NCI-H524 treated with DMSO at 0.1 percent for 48 hours (cell line): ENCODE data around the gene PLBD2.
"Not testable (repeated sequence)": the region's sequence is repeated elsewhere in the genome, so short reads cannot be mapped to it uniquely, and the experiment has no call there.

Experiments used
- DNase-seq: peaks from one replicate; lab custom pipeline; 2025; lab: John Stamatoyannopoulos, UW

PLBD2 gene

DNA sequence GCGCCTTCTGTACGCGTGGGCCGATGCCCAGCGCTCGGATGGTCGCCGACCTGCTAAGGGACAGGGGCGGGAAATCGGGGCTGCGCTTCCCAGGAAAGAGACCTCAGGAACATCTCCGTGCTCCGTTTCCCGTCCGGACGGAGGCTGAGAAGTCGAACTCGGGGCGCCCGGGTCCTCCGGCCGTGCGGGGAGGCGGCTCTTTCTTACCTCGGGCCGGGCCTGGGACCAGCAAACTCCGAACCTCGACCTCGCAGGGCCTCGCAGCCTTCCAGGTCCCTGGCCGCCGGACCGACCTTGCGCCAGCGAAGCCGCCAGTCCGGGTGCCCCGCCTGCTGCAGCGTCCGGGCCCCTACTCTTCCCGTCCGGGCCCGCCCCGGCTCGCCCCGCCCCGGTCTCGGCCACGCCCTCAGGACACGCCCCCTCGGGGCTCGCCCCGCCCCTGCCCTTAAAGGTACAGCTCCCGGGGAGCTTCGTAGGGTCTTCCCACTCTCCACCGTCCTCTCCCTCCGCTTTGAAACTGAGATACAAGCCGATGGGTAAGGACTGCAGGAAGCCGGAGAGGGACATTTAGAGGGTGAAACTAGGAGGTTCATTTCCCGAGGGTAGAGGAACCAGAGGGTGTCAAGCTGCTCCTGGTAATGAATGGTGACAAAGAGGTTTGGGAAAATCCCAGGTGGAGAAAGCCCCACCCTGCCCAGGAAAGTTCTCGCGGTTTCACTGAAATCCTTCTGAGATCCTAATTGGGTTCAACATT lies 23.4 kb upstream of the PLBD2 start, which contains the start of gene SLC8B1:
SLC8B1 (minus strand) TSS at position 324 of the 754 bp plus-strand sequence. CDS start 2,231 bp downstream, outside the sequence.
- no peak for DNase-seq

DNA sequence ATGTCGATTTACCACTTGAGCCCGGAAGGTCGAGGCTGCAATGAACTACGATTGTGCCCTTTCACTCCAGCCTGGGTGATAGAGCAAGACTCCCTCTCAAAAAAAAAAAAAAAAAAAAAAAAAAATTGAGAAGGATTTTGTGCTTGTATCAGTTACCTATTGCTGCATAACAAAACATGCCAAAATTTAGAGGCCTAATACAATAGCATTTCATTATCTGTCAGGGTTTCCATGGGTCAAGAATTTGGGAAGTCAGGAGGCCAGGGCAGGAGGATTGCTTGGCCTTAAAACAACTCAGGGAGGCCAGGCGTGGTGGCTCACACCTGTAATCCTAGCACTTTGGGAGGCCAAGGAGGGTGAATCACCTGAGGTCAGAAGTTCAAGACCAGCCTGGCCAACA lies 18.8 kb upstream of the PLBD2 start:
- DNase-seq, result no peak

DNA sequence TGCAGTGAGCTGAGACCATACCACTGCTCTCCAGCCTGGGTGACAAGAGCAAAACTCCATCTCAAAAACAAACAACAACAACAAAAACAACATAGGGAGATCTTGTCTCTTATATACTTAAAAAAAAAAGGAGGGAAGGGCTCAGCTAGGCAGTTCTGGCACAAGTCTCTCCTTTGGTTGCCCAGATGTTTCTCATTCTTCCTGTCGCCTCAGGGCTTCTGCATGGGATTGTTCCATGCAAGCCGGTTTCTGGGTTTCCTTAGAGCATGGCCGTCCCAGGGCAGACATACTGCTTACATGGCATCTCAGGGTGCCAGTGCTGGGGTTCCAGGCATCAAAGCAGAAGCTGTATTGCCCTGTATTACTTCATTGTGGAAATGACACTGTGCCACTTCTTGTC lies 18.3 kb upstream of the PLBD2 start:
- no peak for DNase-seq

DNA sequence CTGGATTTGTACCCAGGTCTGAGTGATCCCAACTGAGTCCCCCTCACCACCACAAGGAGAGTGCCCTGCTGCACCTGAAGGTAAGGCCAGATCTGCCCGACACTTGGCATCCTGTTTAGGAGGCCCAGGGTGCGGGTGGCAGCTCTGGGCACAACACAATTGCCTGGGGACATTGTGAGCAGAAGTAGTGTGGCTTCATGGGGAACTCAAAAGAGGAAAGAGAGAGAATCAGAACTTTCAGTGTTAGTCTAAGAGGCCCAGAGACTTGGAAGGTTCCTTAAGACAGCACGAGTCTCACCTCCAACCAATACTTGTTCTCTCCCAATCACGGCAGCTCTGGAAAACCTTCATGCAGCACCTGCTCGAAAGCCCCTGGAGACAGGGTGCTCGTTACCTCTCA lies 16.9 kb upstream of the PLBD2 start:
- no peak for DNase-seq

DNA sequence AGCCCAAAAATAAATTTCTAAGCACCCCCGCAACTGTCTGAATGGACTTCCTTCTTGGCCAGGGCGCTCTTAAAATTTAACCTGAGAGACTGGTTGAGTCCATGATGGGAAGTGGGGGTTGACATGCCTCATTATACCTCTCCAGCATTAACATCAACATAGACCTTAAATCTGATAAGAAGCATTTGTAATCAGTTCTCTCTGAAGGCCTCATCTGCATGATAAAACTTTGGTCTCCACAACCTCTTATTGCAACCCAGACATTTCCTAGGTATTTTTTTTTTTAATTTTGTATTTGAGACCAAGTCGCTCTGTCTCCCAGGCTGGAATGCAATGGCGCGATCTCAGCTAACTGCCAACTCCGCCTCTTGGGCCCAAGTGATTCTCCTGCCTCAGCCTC lies 13.1 kb upstream of the PLBD2 start:
- no peak for DNase-seq

DNA sequence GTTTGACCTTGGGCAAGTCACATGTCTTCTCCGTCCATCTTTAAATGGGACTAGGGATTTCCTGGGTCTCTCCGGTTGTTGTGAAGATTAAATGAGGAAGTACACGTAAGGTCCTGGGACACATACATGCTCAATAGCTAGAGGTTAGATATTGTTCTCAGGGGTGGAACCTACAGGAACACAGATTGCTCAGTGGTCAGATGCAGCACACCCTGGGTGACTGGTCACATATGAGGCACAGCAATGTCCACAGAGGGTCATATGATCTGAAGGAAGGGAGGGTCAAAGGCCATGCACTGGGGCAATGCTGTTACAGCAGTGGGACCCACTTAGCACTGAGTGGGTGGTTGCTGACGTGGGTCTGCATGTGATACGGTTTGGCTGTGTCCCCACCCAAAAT lies 12.0 kb upstream of the PLBD2 start:
- DNase-seq, result no peak

DNA sequence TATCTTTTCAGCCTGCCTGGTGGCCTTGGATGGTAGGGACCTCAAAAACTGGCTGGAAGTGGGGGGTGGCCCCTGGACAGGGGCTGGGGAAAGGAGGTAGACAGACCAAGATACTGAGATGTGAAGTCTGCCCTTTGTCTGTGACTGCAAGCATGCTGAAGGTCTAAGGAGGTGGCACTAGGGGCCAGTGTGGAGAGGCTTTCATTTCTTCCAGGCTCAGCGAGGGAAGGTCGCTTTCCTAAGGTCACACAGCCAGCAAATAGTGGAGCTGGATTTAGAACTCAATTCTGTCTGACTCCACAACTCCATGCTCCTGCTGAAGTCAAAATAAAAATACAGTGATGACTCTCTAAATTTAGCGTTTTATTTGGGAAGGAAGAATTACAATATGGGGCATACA lies 11.3 kb upstream of the PLBD2 start:
- no peak for DNase-seq

DNA sequence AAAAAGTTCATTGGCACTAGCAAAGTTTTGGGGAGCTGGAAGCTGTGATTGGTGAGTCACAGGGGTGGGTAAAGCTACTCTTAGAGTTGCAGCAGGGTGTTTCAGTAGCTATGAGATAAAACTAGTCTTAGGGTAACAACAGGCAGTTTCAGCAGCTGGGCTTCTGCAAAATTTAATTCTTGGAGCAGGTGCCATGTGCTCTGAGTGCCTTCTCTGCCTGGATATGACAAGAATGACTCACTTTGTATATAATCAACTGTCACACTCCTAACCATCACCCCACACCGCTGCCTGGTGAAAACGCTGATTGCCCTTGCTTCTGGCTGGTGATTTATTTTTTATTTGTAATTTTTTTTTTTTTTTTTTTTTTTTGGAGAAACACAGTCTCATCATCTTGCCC lies 10.5 kb upstream of the PLBD2 start:
- no peak for DNase-seq

DNA sequence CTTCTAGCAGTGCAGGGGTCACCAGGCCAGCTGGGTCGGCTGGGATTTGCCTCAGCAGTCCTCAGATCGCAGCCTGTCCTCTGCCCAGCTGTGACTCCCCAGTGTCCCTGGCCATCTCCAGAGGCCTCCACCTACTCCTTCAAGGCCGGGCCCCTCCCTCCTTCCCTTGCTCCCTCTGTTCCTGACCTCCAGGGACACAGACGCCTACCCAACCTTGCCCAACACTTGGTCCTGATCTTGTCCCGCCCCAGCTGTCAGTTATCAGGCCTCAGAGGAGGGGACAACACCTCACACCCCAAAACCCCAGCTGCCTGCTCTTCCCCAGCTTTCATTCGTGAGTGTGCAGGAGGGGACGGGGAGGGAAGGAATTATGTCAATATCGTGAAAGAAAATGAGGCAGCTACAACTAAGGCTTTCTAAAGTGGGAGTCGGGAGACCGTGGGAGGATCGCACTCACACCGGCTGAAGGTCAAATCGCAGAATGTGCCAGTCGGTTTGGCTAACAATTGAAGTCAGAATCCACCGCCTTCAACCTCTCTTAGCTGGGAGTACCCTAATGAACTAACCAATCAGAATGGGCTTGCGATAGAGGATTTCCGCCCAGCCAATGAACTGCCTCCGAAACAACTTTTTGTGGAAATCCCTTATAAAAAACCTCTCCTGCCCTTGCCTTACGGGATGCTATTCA lies 9.4 kb upstream of the PLBD2 start:
- no peak for DNase-seq

DNA sequence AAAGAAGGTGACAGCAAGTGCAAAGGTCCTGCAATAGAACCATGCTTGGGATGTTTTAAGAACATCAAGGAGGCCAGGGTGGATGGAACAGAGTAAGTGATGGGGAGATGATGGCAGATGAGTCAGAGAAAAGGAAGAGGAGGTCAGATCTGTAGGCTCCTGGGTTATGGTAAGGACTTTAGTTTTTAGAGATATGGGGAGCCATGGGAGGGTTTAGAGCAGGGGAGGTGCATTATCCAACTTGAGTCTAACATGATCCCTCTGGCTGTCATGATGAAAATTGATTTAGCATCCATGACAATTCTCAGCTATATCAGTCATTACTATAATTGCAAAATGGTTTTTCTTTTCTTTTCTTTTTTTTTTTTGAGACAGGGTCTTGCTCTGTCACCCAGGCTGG lies 7.3 kb upstream of the PLBD2 start:
- no peak for DNase-seq

DNA sequence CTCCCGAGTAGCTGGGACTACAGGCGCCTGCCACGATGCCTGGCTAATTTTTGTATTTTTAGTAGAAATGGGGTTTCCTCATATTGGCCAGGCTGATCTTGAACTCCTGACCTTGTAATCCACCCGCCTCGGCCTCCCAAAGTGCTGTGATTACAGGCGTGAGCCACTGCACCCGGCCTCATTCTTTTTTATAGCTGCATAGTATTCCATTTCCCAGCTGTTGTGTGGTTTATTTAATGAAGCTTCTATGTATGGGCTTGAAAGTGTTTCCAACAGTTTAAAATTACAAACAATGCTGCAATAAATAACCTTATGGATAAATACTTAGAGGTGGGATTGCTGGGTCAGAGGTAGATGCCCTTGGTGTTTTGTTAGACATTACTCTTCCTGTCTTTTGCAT lies 4.2 kb upstream of the PLBD2 start:
- not testable (repeated sequence) for DNase-seq

DNA sequence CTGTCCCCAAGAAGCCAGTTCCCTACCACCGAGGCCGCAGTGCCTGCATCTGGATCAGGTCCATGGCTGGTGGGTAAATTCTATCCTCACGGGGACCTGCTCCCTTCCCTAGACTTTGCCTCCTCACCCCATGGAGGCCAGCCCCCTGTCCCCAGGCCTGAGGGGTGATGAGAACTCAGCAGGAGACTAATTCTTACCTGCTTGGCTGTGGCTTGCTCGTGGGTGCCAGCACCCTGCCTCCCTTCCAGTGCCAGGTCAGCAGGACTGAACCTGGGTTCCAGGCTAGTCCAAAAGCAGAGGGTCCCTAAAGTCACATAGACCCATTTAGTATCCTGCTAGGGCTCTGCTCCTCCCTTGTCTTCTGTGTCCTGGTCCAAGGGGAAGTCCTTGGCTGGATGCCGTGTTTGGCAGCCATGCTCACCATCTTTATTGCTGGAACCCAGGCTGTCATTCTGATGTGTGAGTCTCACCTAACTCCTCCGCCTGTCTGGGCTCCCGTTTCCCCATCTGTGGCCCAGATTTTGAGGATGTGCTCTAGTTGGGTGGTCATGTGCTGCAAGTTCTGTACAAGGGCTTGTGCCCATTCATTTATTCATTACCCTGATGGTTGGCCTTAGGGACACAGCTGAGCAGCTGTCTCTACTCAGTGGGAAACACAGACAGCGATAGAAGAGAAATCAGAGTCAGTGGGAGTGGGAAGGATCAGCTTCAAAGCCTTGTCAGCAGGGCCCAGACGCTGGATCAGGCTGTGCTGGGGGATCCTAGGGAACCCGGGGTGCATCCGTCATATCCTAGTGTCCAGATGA lies 949 bp downstream of the PLBD2 start:
- no peak for DNase-seq

DNA sequence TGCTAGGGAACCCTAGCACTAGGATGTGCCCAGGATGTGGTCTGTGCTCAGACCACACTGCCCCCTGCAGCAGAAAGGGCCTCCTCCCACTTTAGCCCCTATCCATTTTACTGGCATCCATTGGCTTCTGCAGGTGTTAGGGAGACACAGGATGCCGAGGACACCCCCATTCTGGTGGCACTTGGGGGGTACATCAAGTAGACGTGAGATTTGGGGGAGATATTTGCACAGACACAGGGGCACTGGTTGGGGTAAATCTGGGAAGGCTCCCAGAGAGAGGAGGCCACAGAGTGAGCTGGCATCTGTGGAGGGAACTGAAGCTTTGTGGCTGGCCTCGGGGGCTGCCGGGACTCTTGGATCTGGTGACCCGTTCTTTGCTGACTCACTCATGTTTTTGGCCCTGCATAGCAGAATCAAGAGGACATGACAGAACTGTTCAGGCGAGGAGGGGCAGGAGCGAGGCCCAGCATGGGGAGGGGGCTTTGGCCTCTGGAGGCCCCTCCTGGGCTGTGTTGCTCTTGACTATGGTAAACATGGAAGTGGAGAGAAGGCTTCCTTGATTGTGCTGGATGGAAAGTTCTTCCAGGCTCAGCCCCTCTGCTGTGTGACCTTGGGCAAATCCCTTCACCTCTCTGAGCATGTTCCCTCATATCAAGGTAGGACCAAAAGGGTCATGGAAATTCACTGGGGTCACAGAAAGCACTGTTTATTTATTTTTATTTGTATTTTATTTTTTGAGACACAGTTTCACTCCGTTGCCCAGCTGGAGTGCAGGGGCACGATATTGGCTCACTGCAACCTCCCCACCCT lies 1.8 kb downstream of the PLBD2 start:
- DNase-seq, result no peak

DNA sequence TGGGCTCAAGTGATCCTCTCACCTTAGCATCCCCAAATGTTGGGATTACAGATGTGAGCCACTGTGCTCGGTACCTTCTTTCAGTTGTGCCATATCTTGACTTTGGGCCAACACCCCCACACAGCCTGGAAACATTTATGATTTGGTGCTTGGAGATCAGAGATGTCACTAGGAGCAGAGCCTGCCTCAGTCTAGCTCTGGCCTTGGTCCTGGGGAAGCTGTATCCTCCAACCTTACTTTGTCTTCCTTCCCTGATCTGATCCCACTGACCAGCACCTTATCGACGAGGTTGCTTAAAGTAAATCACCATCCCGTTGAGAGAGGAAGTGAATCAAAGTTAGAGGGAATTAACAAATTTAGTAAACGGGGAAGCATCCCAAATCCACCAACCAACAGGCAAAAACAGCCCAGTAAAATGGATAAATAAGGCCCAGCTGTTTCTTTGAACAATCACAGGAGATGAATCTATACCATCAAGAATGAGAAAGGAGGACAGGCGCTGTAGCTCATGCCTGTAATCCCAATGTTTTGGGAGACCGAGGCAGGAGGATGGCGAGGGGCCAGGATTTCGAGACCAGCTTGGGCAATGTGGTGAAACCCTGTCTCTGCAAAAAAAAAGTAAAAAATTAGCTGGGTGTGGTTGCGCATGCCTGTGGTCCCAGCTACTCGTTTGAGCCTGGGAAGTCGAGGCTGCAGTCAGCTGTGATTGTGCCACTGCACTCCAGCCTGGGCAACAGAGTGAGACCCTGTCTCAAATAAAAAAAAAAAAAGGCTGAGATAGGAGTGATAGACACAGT lies 3.4 kb downstream of the PLBD2 start:
- no peak for DNase-seq

DNA sequence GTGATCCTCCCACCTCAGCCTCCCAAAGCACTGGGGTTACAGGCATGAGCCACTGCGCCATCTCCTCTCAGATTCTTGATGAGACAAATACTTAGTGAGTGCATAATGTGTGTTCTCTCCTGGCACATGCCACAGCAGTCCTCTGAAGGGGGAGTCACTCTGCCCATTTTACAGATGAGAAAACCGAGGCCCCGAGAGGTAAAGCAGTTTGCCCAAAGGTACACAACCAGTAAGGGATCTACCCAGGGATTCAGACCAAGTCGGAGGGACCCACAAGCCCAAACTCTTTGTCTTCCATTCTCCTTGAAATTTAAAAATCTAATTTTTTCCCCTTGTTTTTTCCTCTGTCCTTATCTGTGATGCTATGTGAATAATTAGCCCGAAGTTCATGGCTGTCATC lies 6.3 kb downstream of the PLBD2 start:
- DNase-seq, result no peak

DNA sequence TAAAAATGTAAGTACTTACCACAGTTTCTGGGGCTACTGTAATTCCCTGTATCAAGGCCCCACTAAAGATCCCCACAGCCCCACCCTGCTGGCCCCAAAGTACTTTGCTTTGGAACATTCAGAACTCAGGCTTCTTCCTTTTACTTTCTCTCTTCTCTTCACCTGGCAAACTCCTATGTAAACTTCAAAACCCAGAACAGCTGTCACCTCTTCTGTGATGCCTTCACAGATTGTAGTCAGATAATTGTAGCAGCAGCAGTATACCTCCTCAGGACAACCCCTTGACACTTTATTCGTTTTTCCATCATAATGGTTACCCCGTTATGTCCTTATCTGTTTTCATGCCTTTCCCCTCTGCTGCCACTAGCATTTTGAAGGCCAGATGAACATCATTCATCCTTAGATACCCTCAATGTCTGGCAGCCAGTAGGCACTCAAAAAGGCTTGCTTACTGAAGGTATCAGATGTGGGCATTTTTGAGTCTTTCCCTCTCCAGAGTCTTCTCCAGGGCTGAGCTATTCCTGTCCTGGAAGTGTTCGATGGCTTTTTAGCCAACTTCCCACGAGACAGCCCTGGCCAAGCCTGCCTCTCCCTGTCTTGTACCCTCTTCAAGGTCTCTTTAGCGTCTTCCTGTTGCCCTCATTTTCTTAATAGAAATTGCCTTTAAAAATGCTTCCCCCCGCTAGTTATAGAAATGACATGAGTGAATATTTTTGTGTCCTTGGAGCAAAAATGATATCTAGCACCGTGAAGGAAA lies 7.4 kb downstream of the PLBD2 start:
- no peak for DNase-seq

DNA sequence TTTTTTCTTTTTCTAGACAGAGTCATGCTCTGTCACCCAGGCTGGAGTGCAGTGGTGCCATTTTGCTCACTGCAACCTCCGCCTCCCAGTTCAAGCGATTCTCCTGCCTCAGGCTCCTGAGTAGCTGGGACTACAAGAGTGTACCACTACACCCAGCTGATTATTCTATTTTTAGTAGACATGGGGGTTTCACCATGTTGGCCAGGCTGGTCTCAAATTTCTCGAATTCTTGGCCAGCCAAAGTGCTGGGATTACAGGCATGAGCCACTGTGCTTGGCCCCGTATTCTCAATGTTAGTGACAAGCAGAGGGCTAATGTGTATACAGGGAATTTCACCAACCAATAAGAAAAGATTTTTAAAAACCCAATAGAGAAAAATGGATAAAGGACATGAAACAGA lies 8.4 kb downstream of the PLBD2 start:
- DNase-seq, result no peak

DNA sequence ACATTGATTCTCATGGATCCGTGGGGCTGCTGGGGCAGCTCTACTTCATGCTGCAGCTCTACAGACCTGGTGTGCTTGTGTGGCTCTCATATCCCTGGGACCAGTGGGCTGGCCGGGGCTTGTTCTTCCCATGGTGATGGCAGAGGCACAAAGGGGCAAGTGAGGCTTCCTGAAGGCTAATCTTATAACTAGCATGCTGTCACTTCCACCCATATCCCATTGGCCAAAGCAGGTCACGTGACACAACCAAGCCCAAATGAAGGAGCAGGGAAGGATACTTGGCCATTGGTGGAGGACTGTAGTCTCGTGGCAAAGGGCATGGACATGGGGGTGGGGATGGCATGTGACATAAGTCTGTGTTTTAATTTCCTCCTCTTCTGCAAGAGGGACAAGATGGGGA lies 9.9 kb downstream of the PLBD2 start:
- DNase-seq, result no peak

DNA sequence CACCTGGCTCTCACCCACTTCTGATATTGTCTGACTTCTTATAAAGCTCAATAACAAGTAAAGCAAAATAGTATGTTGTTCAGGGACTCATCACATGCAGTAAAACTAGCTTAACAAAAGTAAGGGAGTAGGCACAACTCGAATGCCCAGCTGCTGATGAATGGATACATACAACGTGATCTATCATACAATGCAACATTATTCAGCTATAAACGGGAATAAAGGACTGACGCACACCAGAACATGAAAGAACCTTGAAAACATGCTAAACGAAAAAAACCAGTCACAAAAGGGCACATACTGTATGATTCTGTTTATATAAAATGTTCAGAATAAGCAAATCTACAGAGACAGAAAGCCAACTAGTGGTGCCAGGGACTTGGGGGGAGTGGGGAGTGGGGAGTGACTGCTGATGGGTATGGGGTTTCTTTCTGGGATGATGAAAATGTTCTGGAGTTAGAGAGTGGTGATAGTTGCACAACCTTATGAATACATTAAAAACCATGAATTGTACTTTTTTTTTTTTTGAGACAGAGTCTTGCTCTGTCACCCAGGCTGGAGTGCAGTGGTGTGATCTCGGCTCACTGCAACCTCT lies 11.1 kb downstream of the PLBD2 start:
- no peak for DNase-seq
